HG03159 (cell line): ENCODE data around the gene SCGB3A2.
A peak's percentile ranks its signal among the peaks of the same experiment; 100 is the strongest.

Experiments
- ATAC-seq: cut with Tn5 transposase; IDR thresholded peaks from one replicate; pipeline ENCODE4 v1.9.1; 2021; ENCODE audit warnings: mild to moderate bottlenecking, moderate library complexity; ENCODE audit not compliant: unreplicated experiment

SCGB3A2 gene

GRCh38 chr5:147901599-147902039, 23.1 kb downstream of the SCGB3A2 start:
- no peak for ATAC-seq

GRCh38 chr5:147902609-147903115, 24.2 kb downstream of the SCGB3A2 start:
- ATAC-seq = no peak

GRCh38 chr5:147904110-147904509, 25.6 kb downstream of the SCGB3A2 start:
- ATAC-seq = no peak

GRCh38 chr5:147906326-147907095, 28.0 kb downstream of the SCGB3A2 start, which contains the start of gene C5orf46:
C5orf46 (minus strand) TSS chr5:147906538; CDS start chr5:147906501, 37 bp downstream.
- no peak for ATAC-seq

- no peak for ATAC-seq
These were observed 32.9 kb downstream of the SCGB3A2 start for GRCh38 chr5:147911427-147911826.

GRCh38 chr5:147912011-147912410, 33.5 kb downstream of the SCGB3A2 start:
- ATAC-seq = no peak

GRCh38 chr5:147913786-147914185, 35.3 kb downstream of the SCGB3A2 start:
- ATAC-seq = no peak

- ATAC-seq = no peak
These were observed 39.7 kb downstream of the SCGB3A2 start for GRCh38 chr5:147918101-147918685.

GRCh38 chr5:147918899-147919298, 40.4 kb downstream of the SCGB3A2 start:
- ATAC-seq = no peak

- ATAC-seq = no peak
These were observed 42.0 kb downstream of the SCGB3A2 start for GRCh38 chr5:147920420-147921030.

- no peak for ATAC-seq
These were observed 42.6 kb downstream of the SCGB3A2 start for GRCh38 chr5:147921136-147921535.

- ATAC-seq = no peak
These were observed 46.5 kb downstream of the SCGB3A2 start for GRCh38 chr5:147925020-147925419.

GRCh38 chr5:147927901-147928300, 49.4 kb downstream of the SCGB3A2 start:
- no peak for ATAC-seq

GRCh38 chr5:147930769-147931168, 52.3 kb downstream of the SCGB3A2 start:
- peak; percentile 87 for ATAC-seq
